K562 (cell line): Measurements from ENCODE around the gene FAM20C. TPM values are rescaled to one million over a fixed set of nuclear protein-coding genes. Genes with fewer than 3 reads are reported as not detected.

Source experiments
- CEBPB ChIP-seq: fragments of 450-650 bp; IDR thresholded peaks from 2 replicates; pipeline ENCODE4 v1.6.1; 2016; ENCODE audit warnings: missing genetic modification characterization, missing compliant biosample characterization
- CEBPG ChIP-seq, 3 experiments: fragments of 200-800 bp in 1 of 3; sonication (Bioruptor generic) in 1 of 3; sonication (generic) in 1 of 3; formaldehyde crosslinking in 1 of 3; IDR thresholded peaks in 2 of 3; conservative IDR thresholded peaks in 1 of 3; 2 replicates each; pipeline versions ENCODE4 v1.6.1 to v1.8.0; 2016 to 2022; ENCODE audit warnings: missing compliant biosample characterization in 2 of 3, missing genetic modification characterization in 2 of 3, mild to moderate bottlenecking in 1 of 3, missing genetic modification reagents in 1 of 3
- ZNF133 ChIP-seq: fragments of 250-450 bp; sonication (Bioruptor Pico); IDR thresholded peaks from 2 replicates; pipeline ENCODE4 v1.4.0; 2020; ENCODE audit warnings: mild to moderate bottlenecking
- polyA plus RNA-seq, 8 experiments: library from polyadenylated mRNA; depleted of rRNA in 4 of 8; stranded (reverse) in 5 of 8; unstranded in 3 of 8; fragments of >200 nt; fragmentation: Nextera tagmentation in 2 of 8; fragmentation: Illumina TruSeq in 1 of 8; extraction: Ambion mirVana in 2 of 8; extraction: Trizol in 1 of 8; gene quantifications; 2 replicates each; pipeline versions ENCODE4 v1.2.1 to v1.2.3, GENCODE V29; 2011 to 2014; ENCODE audit warnings: inconsistent platforms in 1 of 8, missing spikeins in 1 of 8
- total RNA-seq, 7 experiments: library from RNA; depleted of rRNA in 6 of 7; stranded (reverse); fragments of >200 nt in 6 of 7; fragmentation: Illumina TruSeq in 2 of 7; extraction: Trizol in 2 of 7; gene quantifications; 2 replicates each; pipeline versions ENCODE4 v1.2.1 to v1.2.3, GENCODE V29; 2011 to 2021; ENCODE audit warnings: low replicate concordance in 1 of 7
- TF ChIP-seq, protein P1 (sequence below): fragments of 250-450 bp; sonication (Bioruptor Pico); IDR thresholded peaks from 2 replicates; pipeline ENCODE4 v1.9.0; 2021; ENCODE audit warnings: mild to moderate bottlenecking, inconsistent platforms
- TF ChIP-seq, protein P2 (sequence below), 2 experiments: fragments of 450-650 bp in 1 of 2; sonication (generic) in 1 of 2; formaldehyde crosslinking; conservative IDR thresholded peaks; 2 replicates each; pipeline versions ENCODE4 v1.4.0 to v1.8.1; 2020 to 2022; ENCODE audit warnings: mild to moderate bottlenecking in 1 of 2, missing genetic modification reagents in 1 of 2
- TF ChIP-seq, protein P3 (sequence below): fragments of 250-450 bp; sonication (Bioruptor Pico); IDR thresholded peaks from 2 replicates; pipeline ENCODE4 v1.4.0; 2020; ENCODE audit warnings: mild to moderate bottlenecking

Gene FAM20C
- total and polyA plus RNA-seq, 9 of the 15 experiments (the other 6 are each of a cell fraction or from before 2014, with no cell fraction given) = 0.09 TPM; not detected in 8

DNA sequence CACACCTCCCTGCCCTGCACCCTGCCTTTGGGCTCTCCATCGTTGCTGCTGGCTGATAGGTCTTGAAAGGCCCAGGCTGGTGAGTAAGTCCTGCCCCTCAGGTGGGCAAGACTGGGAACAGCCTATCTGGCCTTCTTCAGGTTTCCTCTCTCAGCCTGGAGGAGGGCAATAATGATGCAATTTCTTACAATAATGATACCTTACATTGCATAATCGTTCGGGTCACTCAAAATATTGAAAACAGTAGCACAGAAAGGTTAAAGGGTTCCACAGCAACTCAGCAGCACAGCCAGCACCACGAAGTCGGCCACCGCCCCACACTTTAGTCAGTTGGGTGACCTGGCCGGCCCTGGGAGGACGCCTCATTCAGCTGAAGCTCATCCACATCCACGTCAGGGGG is 16.0 kb upstream of the FAM20C start (continued):
- TF ChIP-seq ZNF133 (CRISPR knock-in tag) (no peak), CEBPG (CRISPR knock-in tag; IDR thresholded peaks at IDR 0.05) (peak; percentile 44), CEBPG (tag; conservative IDR thresholded peaks at IDR 0.05 in 1 of 2, IDR thresholded peaks at IDR 0.05 in 1 of 2) (0 out of 4 replicates have a peak, but pooled peaks of 1 of the 2 experiments have one; percentile 48), CEBPB (tag) (peak; percentile 53)
- TF ChIP-seq, protein P1, sequence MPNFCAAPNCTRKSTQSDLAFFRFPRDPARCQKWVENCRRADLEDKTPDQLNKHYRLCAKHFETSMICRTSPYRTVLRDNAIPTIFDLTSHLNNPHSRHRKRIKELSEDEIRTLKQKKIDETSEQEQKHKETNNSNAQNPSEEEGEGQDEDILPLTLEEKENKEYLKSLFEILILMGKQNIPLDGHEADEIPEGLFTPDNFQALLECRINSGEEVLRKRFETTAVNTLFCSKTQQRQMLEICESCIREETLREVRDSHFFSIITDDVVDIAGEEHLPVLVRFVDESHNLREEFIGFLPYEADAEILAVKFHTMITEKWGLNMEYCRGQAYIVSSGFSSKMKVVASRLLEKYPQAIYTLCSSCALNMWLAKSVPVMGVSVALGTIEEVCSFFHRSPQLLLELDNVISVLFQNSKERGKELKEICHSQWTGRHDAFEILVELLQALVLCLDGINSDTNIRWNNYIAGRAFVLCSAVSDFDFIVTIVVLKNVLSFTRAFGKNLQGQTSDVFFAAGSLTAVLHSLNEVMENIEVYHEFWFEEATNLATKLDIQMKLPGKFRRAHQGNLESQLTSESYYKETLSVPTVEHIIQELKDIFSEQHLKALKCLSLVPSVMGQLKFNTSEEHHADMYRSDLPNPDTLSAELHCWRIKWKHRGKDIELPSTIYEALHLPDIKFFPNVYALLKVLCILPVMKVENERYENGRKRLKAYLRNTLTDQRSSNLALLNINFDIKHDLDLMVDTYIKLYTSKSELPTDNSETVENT (CRISPR knock-in tag) = no peak
- TF ChIP-seq, protein P2, sequence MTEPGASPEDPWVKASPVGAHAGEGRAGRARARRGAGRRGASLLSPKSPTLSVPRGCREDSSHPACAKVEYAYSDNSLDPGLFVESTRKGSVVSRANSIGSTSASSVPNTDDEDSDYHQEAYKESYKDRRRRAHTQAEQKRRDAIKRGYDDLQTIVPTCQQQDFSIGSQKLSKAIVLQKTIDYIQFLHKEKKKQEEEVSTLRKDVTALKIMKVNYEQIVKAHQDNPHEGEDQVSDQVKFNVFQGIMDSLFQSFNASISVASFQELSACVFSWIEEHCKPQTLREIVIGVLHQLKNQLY (CRISPR knock-in tag; conservative IDR thresholded peaks at IDR 0.05) = no peak
- TF ChIP-seq, protein P3, sequence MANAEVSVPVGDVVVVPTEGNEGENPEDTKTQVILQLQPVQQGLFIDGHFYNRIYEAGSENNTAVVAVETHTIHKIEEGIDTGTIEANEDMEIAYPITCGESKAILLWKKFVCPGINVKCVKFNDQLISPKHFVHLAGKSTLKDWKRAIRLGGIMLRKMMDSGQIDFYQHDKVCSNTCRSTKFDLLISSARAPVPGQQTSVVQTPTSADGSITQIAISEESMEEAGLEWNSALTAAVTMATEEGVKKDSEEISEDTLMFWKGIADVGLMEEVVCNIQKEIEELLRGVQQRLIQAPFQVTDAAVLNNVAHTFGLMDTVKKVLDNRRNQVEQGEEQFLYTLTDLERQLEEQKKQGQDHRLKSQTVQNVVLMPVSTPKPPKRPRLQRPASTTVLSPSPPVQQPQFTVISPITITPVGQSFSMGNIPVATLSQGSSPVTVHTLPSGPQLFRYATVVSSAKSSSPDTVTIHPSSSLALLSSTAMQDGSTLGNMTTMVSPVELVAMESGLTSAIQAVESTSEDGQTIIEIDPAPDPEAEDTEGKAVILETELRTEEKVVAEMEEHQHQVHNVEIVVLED (CRISPR knock-in tag) = no peak
